ENCODE results near the gene WFDC2. TPM values are rescaled to one million over a fixed set of nuclear protein-coding genes. Genes with fewer than 3 reads are reported as not detected.

Gene WFDC2
- total and polyA plus RNA-seq, 2 of the 13 experiments (the other 11 are each of a cell fraction or from before 2014, with no cell fraction given), result 0.33 TPM; not detected in 1

- ATAC-seq (no peak), DNase-seq (ENCODE audit: low spot score) (no peak), FAIRE-seq (no peak)
- Histone ChIP-seq H3K27ac (ENCODE audit: extremely low read length, insufficient read depth, low read length) (no peak overlapping the region), H3K4me1 (ENCODE audit: insufficient read depth, low read length) (peaks cover 6% of the 10 kb centered on the region), H4K20me1 (ENCODE audit: insufficient read depth, low read length) (no peaks in the 10 kb centered on the region), H3K36me3 (replicated peaks in 1 of 2; ENCODE audit: control insufficient read depth in 1 of 2, insufficient read depth in 2 of 2, low read length in 2 of 2) (no peaks in the 10 kb centered on the region), H3K79me2 (ENCODE audit: insufficient read depth, low read length) (no peaks in the 10 kb centered on the region), H3K27me3 (ENCODE audit: control insufficient read depth in 1 of 2, insufficient read depth in 2 of 2, low read length in 2 of 2) (no peaks in the 10 kb centered on the region), H3K9me3 (ENCODE audit: low read length) (no peaks in the 10 kb centered on the region), H2AFZ (ENCODE audit: low read length) (no peak overlapping the region), H3K4me2 (ENCODE audit: low read depth, low read length) (no peak overlapping the region), H3K4me3 (replicated peaks in 1 of 3; ENCODE audit: insufficient read depth in 1 of 3, low read depth in 2 of 3, low read length in 3 of 3) (no peak overlapping the region), H3K9ac (ENCODE audit: insufficient read depth, low read depth, low read length) (no peak overlapping the region)
- ChIA-PET CTCF (ENCODE audit: low intra/inter-chr PET ratio, low total read pairs) (interaction anchor here (1.5 to 2.1 kb wide), 3 partner anchors 127 to 143 kb away, joined by 6 to 15 read pairs (median 7); partner anchors contain the start of gene RBPJL), POLR2A (no interaction called here)
- no TSS peak for BruUV-seq (replicated peaks)
- TF ChIP-seq ZNF235 (CRISPR knock-in tag; IDR thresholded peaks at IDR 0.05; ENCODE audit: borderline replicate concordance) (no peak), ATF7 (IDR thresholded peaks at IDR 0.05) (peak; percentile 90), ATF7 (CRISPR knock-in tag; IDR thresholded peaks at IDR 0.05) (no peak)
- intact Hi-C loops (cut with micrococcal nuclease; ENCODE audit: unreplicated experiment) (no loop called here), in situ Hi-C loops (cut with HindIII; ENCODE audit: extremely low pct_ligation_motif_present, low pct_unique_long_range_greater_than_20kb) (no loop called here)
- 31% methylated on average over 3 of the region's 3 CpGs for WGBS (ENCODE audit: low lambda C conversion rate)
These were observed 20.0 kb upstream of the WFDC2 start for GRCh38 chr20:45449528-45449927.

GRCh38 chr20:45450097-45450818 is 19.3 kb upstream of the WFDC2 start:
- Histone ChIP-seq H3K4me3 (replicated peaks in 1 of 3; ENCODE audit: insufficient read depth in 1 of 3, low read depth in 2 of 3, low read length in 3 of 3) (no peak overlapping the region), H3K27me3 (ENCODE audit: control insufficient read depth in 1 of 2, insufficient read depth in 2 of 2, low read length in 2 of 2) (no peaks in the 10 kb centered on the region), H2AFZ (ENCODE audit: low read length) (no peak overlapping the region), H3K4me1 (ENCODE audit: insufficient read depth, low read length) (peaks cover 6% of the 10 kb centered on the region), H3K36me3 (replicated peaks in 1 of 2; ENCODE audit: control insufficient read depth in 1 of 2, insufficient read depth in 2 of 2, low read length in 2 of 2) (no peaks in the 10 kb centered on the region), H4K20me1 (ENCODE audit: insufficient read depth, low read length) (no peaks in the 10 kb centered on the region), H3K79me2 (ENCODE audit: insufficient read depth, low read length) (no peaks in the 10 kb centered on the region), H3K27ac (ENCODE audit: extremely low read length, insufficient read depth, low read length) (no peak overlapping the region), H3K9me3 (ENCODE audit: low read length) (no peaks in the 10 kb centered on the region), H3K9ac (ENCODE audit: insufficient read depth, low read depth, low read length) (no peak overlapping the region), H3K4me2 (ENCODE audit: low read depth, low read length) (no peak overlapping the region)
- peak; percentile 66 for DNase-seq (ENCODE audit: low spot score)
- peak; percentile 92 for FAIRE-seq
- intact Hi-C loops (cut with micrococcal nuclease; ENCODE audit: unreplicated experiment) (loop anchor here (1.0 kb wide), 1 partner anchor 131 kb away; no protein-coding TSS in a partner anchor), in situ Hi-C loops (cut with HindIII; ENCODE audit: extremely low pct_ligation_motif_present, low pct_unique_long_range_greater_than_20kb) (no loop called here)
- ChIA-PET CTCF (ENCODE audit: low intra/inter-chr PET ratio, low total read pairs) (interaction anchor here (0.8 to 2.1 kb wide), 5 partner anchors 13 to 144 kb away, joined by 3 to 15 read pairs (median 6); partner anchors contain the start of genes MATN4 and RBPJL), POLR2A (no interaction called here)
- ATAC-seq, result peak; percentile 70
- WGBS (ENCODE audit: low lambda C conversion rate), result 31% methylated on average over 5 of the region's 5 CpGs
- BruUV-seq (replicated peaks), result no TSS peak
- TF ChIP-seq TRIM22 (IDR thresholded peaks at IDR 0.05), result no peak
- TF ChIP-seq NFAT5 (CRISPR knock-in tag; IDR thresholded peaks at IDR 0.05), result no peak
- TF ChIP-seq PAXIP1 (CRISPR knock-in tag; conservative IDR thresholded peaks at IDR 0.05), result no peak
- no peak for TF ChIP-seq MIER2 (CRISPR knock-in tag; IDR thresholded peaks at IDR 0.05)

Measured in HepG2 (cell line).